Mesodermal cell (in vitro differentiated cells): ENCODE measurements around the gene TTC28.

Experiments
- H3K27ac ChIP-seq: 2 replicates; pipeline ENCODE4 v1.7.0; 2013; ENCODE audit warnings: mild to moderate bottlenecking, low read depth, low read length, moderate library complexity; ENCODE audit not compliant: severe bottlenecking
- H3K36me3 ChIP-seq: 2 replicates; pipeline ENCODE4 v1.7.1; 2013; ENCODE audit warnings: mild to moderate bottlenecking, low read length, moderate library complexity; ENCODE audit not compliant: control insufficient read depth, insufficient read depth
- H3K4me1 ChIP-seq: one replicate; pipeline ENCODE4 v1.7.1; 2013; ENCODE audit warnings: mild to moderate bottlenecking, low read length; ENCODE audit not compliant: insufficient read depth, control insufficient read depth, poor library complexity, severe bottlenecking
- H3K4me3 ChIP-seq: 2 replicates; pipeline ENCODE4 v1.7.0; 2013; ENCODE audit warnings: low read length, control low read depth, mild to moderate bottlenecking; ENCODE audit not compliant: insufficient read depth, poor library complexity, severe bottlenecking; ENCODE audit errors: extremely low read depth
- H3K9me3 ChIP-seq: 2 replicates; pipeline ENCODE4 v1.7.1; 2013; ENCODE audit warnings: mild to moderate bottlenecking, low read length, moderate library complexity; ENCODE audit not compliant: control insufficient read depth
- WGBS, 2 experiments: methylation state at CpG; one replicate each; pipeline ENCODE4 v1.1.5; 2013; ENCODE audit warnings: missing lambda C conversion rate in 2 of 2; ENCODE audit not compliant: insufficient coverage in 2 of 2; 5-methylcytosine and 5-hydroxymethylcytosine counted together

TTC28 gene

GRCh38 chr22:28331695-28332094 lies 347.9 kb downstream of the TTC28 start:
- Histone ChIP-seq H3K9me3 (no peaks in the 10 kb centered on the region), H3K4me1 (peaks cover 9% of the 10 kb centered on the region), H3K36me3 (no peaks in the 10 kb centered on the region), H3K27ac (no peak overlapping the region), H3K4me3 (no peak overlapping the region)

GRCh38 chr22:28329186-28330073 lies 350.2 kb downstream of the TTC28 start:
- Histone ChIP-seq H3K9me3 (no peaks in the 10 kb centered on the region), H3K4me1 (peaks cover 9% of the 10 kb centered on the region), H3K4me3 (no peak overlapping the region), H3K36me3 (no peaks in the 10 kb centered on the region), H3K27ac (no peak overlapping the region)
- 80 to 96% methylated on average over 2 of the region's 3 CpGs for WGBS, 2 experiments

GRCh38 chr22:28328756-28329155 lies 350.9 kb downstream of the TTC28 start:
- Histone ChIP-seq H3K4me3 (no peak overlapping the region), H3K4me1 (peaks cover 9% of the 10 kb centered on the region), H3K27ac (no peak overlapping the region), H3K36me3 (no peaks in the 10 kb centered on the region), H3K9me3 (no peaks in the 10 kb centered on the region)
- WGBS, 2 experiments, result no CpG with 5 or more reads among the region's 1 CpG

GRCh38 chr22:28316014-28316413 lies 363.6 kb downstream of the TTC28 start:
- 88 to 100% methylated on average over 2 of the region's 4 CpGs for WGBS, 2 experiments
- Histone ChIP-seq H3K27ac (no peak overlapping the region), H3K4me3 (no peak overlapping the region), H3K9me3 (peaks cover 5% of the 10 kb centered on the region), H3K36me3 (no peaks in the 10 kb centered on the region), H3K4me1 (no peaks in the 10 kb centered on the region)

- H3K36me3 ChIP-seq, result no peaks in the 10 kb centered on the region
- H3K27ac ChIP-seq, result no peak overlapping the region
- H3K4me1 ChIP-seq, result no peaks in the 10 kb centered on the region
- WGBS, 2 experiments, result 100% methylated on average over 1 of the region's 1 CpG
- H3K4me3 ChIP-seq, result no peak overlapping the region
- peaks cover 5% of the 10 kb centered on the region for H3K9me3 ChIP-seq
These were observed 364.7 kb downstream of the TTC28 start for GRCh38 chr22:28314959-28315358.

- no CpG with 5 or more reads among the region's 1 CpG for WGBS, 2 experiments
These were observed 369.3 kb downstream of the TTC28 start for GRCh38 chr22:28310299-28310698.

GRCh38 chr22:28299753-28300152 lies 379.9 kb downstream of the TTC28 start:
- Histone ChIP-seq H3K27ac (no peak overlapping the region), H3K36me3 (no peaks in the 10 kb centered on the region), H3K4me3 (no peak overlapping the region), H3K9me3 (no peaks in the 10 kb centered on the region), H3K4me1 (no peaks in the 10 kb centered on the region)
- WGBS, 2 experiments, result 75% methylated on average over 2 of the region's 2 CpGs; no CpG with 5 or more reads in 1 of the 2 experiments

More at GRCh38 chr22:28310299-28310698, 369.3 kb downstream of the TTC28 start:
- H3K4me3 ChIP-seq, result no peak overlapping the region
- no peaks in the 10 kb centered on the region for H3K36me3 ChIP-seq
- no peak overlapping the region for H3K27ac ChIP-seq
- H3K9me3 ChIP-seq, result no peaks in the 10 kb centered on the region
- H3K4me1 ChIP-seq, result no peaks in the 10 kb centered on the region

- H3K4me3 ChIP-seq, result no peak overlapping the region
- H3K36me3 ChIP-seq, result no peaks in the 10 kb centered on the region
- no peaks in the 10 kb centered on the region for H3K9me3 ChIP-seq
- no peaks in the 10 kb centered on the region for H3K4me1 ChIP-seq
- H3K27ac ChIP-seq, result no peak overlapping the region
- no CpG with 5 or more reads among the region's 3 CpGs for WGBS, 2 experiments
These were observed 380.3 kb downstream of the TTC28 start for GRCh38 chr22:28299309-28299708.

- WGBS, 2 experiments, result 93 to 100% methylated on average over 1 to 3 of the region's 4 CpGs
- Histone ChIP-seq H3K36me3 (no peaks in the 10 kb centered on the region), H3K27ac (no peak overlapping the region), H3K4me1 (no peaks in the 10 kb centered on the region), H3K9me3 (no peaks in the 10 kb centered on the region), H3K4me3 (no peak overlapping the region)
These were observed 382.1 kb downstream of the TTC28 start for GRCh38 chr22:28297504-28297903.

GRCh38 chr22:28296452-28296851 lies 383.2 kb downstream of the TTC28 start:
- no peaks in the 10 kb centered on the region for H3K9me3 ChIP-seq
- H3K36me3 ChIP-seq, result no peaks in the 10 kb centered on the region
- no peak overlapping the region for H3K27ac ChIP-seq
- H3K4me3 ChIP-seq, result no peak overlapping the region
- H3K4me1 ChIP-seq, result no peaks in the 10 kb centered on the region

- Histone ChIP-seq H3K4me1 (no peaks in the 10 kb centered on the region), H3K4me3 (no peak overlapping the region), H3K9me3 (no peaks in the 10 kb centered on the region), H3K27ac (no peak overlapping the region), H3K36me3 (no peaks in the 10 kb centered on the region)
- 100% methylated on average over 1 of the region's 2 CpGs for whole genome bisulfite sequencing, 2 experiments
These were observed 396.5 kb downstream of the TTC28 start for GRCh38 chr22:28283068-28283654.
